Endodermal cell (in vitro differentiated cells): ENCODE measurements around the gene BMI1. TPM values are rescaled to one million over a fixed set of nuclear protein-coding genes. Genes with fewer than 3 reads are reported as not detected.
"Not testable (repeated sequence)": the region's sequence is repeated elsewhere in the genome, so short reads cannot be mapped to it uniquely, and the experiment has no call there.

Experiments used
- DNase-seq: peaks from one replicate; pipeline ENCODE4 v3.0.0-alpha.2; 2017
- H3K27ac ChIP-seq: 2 replicates; pipeline ENCODE4 v1.5.1; 2013; ENCODE audit warnings: mild to moderate bottlenecking, low read depth, low read length, moderate library complexity
- H3K27me3 ChIP-seq: 2 replicates; pipeline ENCODE4 v1.6.1; 2013; ENCODE audit warnings: mild to moderate bottlenecking, low read length, moderate library complexity; ENCODE audit not compliant: insufficient read depth, control insufficient read depth, poor library complexity, severe bottlenecking
- H3K36me3 ChIP-seq: 2 replicates; pipeline ENCODE4 v1.7.0; 2013; ENCODE audit warnings: mild to moderate bottlenecking, low read length, moderate library complexity; ENCODE audit not compliant: control insufficient read depth, insufficient read depth
- H3K4me1 ChIP-seq: one replicate; pipeline ENCODE4 v1.7.0; 2013; ENCODE audit warnings: low read length; ENCODE audit not compliant: control insufficient read depth, insufficient read depth
- H3K4me3 ChIP-seq: 2 replicates; pipeline ENCODE4 v1.5.1; 2013; ENCODE audit warnings: mild to moderate bottlenecking, low read length, moderate library complexity
- H3K9ac ChIP-seq: 2 replicates; pipeline ENCODE4 v1.6.1; 2013; ENCODE audit warnings: mild to moderate bottlenecking, low read length, moderate library complexity; ENCODE audit not compliant: poor library complexity, severe bottlenecking; ENCODE audit errors: extremely low read depth
- H3K9me3 ChIP-seq: 2 replicates; pipeline ENCODE4 v1.6.1; 2013; ENCODE audit warnings: mild to moderate bottlenecking, low read length, moderate library complexity; ENCODE audit not compliant: control insufficient read depth
- H3K27ac Mint-ChIP-seq: 2 replicates; pipeline ENCODE4 v1.8.0; 2020; ENCODE audit warnings: mixed read lengths
- H3K27me3 Mint-ChIP-seq: 2 replicates; pipeline ENCODE4 v1.8.0; 2021; ENCODE audit warnings: mild to moderate bottlenecking, mixed read lengths; ENCODE audit not compliant: insufficient read depth
- H3K36me3 Mint-ChIP-seq: 2 replicates; pipeline ENCODE4 v1.8.0; 2020; ENCODE audit warnings: low read depth, mixed read lengths
- H3K4me1 Mint-ChIP-seq: 2 replicates; pipeline ENCODE4 v1.8.0; 2020; ENCODE audit warnings: mixed read lengths
- H3K4me3 Mint-ChIP-seq: 2 replicates; pipeline ENCODE4 v1.8.0; 2020; ENCODE audit warnings: mild to moderate bottlenecking, moderate library complexity, mixed read lengths
- H3K9me3 Mint-ChIP-seq: 2 replicates; pipeline ENCODE4 v1.8.0; 2020; ENCODE audit warnings: mild to moderate bottlenecking, mixed read lengths
- WGBS, 2 experiments: methylation state at CpG; one replicate each; pipeline versions ENCODE4 v1.1.5 to v1.1.7; 2013; ENCODE audit warnings: missing lambda C conversion rate in 2 of 2, mixed read lengths in 1 of 2; ENCODE audit not compliant: insufficient coverage in 1 of 2, insufficient read length in 1 of 2; 5-methylcytosine and 5-hydroxymethylcytosine counted together
- total RNA-seq, 2 donors: library from RNA; stranded (reverse); fragmentation: NEBNext Ultra II Directional in 1 of 2; extraction: Animal tissue kit (Norgen Biotek cat#: 25700) in 1 of 2; gene quantifications; 2 replicates in 1 of 2; 3 replicates in 1 of 2; pipeline ENCODE4 v1.2.1, GENCODE V29; 2021
- TF ChIP-seq, protein P1 (sequence below): fragments of 200-600 bp; sonication (generic); conservative IDR thresholded peaks from 2 replicates; pipeline ENCODE4 v1.5.0; 2021; ENCODE audit warnings: antibody characterized with exemption, mild to moderate bottlenecking

Gene BMI1
- total RNA-seq, 2 donors from 2014 or later: 12.2 to 15.5 TPM

DNA sequence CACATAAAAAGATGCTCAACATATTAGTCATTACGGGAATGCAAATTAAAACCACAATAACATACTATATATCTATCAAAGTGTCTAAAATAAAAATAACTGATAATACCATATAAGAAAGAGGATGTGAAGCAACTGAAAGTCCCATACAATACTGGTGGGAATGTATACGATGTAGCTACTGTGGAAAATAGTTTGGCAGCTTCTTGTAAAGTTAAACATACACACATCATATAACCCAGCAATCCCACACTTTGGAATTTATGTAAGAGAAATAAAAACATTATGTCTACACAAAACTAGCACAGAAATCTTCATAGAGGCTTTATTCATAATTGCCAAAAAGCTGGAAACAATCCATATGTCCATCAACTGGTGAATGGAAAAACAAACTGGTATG lies 15.2 kb upstream of the BMI1 start:
- H3K36me3 Mint-ChIP-seq: no peaks in the 10 kb centered on the region
- no peak for DNase-seq
- no peak overlapping the region for H3K4me3 Mint-ChIP-seq
- peaks cover 13% of the 10 kb centered on the region for H3K27me3 Mint-ChIP-seq
- Histone ChIP-seq H3K9me3 (no peaks in the 10 kb centered on the region), H3K9ac (no peak overlapping the region), H3K27me3 (peaks cover 2% of the 10 kb centered on the region), H3K27ac (no peak overlapping the region), H3K4me3 (no peak overlapping the region), H3K36me3 (no peaks in the 10 kb centered on the region), H3K4me1 (no peaks in the 10 kb centered on the region)
- TF ChIP-seq, protein P1, sequence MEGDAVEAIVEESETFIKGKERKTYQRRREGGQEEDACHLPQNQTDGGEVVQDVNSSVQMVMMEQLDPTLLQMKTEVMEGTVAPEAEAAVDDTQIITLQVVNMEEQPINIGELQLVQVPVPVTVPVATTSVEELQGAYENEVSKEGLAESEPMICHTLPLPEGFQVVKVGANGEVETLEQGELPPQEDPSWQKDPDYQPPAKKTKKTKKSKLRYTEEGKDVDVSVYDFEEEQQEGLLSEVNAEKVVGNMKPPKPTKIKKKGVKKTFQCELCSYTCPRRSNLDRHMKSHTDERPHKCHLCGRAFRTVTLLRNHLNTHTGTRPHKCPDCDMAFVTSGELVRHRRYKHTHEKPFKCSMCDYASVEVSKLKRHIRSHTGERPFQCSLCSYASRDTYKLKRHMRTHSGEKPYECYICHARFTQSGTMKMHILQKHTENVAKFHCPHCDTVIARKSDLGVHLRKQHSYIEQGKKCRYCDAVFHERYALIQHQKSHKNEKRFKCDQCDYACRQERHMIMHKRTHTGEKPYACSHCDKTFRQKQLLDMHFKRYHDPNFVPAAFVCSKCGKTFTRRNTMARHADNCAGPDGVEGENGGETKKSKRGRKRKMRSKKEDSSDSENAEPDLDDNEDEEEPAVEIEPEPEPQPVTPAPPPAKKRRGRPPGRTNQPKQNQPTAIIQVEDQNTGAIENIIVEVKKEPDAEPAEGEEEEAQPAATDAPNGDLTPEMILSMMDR: no peak
- no peaks in the 10 kb centered on the region for H3K9me3 Mint-ChIP-seq
- no CpG with 5 or more reads among the region's 2 CpGs for WGBS, 2 experiments
- no peaks in the 10 kb centered on the region for H3K4me1 Mint-ChIP-seq
- H3K27ac Mint-ChIP-seq: no peak overlapping the region

DNA sequence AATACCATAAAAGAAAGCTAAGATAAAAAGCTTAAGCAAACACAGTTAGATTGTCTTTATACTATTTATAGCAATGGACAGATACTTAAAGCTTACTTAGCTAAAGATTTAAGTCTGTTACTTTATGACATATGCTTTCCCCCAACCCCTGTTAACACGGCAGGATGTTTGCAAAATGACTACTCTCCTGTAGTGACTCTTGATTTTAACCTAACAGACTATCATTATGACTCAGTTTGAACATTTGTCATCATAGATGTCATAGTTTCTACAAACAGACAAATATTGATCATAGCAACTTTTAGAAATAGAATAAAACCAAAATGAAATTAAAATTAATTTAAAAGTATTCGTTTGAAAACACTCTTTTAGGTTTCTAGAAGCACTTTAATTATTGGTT lies 12.5 kb upstream of the BMI1 start:
- H3K27ac ChIP-seq: no peak overlapping the region
- H3K36me3 Mint-ChIP-seq: no peaks in the 10 kb centered on the region
- TF ChIP-seq, protein P1: no peak
- no peak overlapping the region for H3K9ac ChIP-seq
- no peaks in the 10 kb centered on the region for H3K9me3 Mint-ChIP-seq
- no peaks in the 10 kb centered on the region for H3K4me1 ChIP-seq
- H3K27me3 ChIP-seq: peaks cover 10% of the 10 kb centered on the region
- no peaks in the 10 kb centered on the region for H3K4me1 Mint-ChIP-seq
- WGBS, 2 experiments: 90% methylated on average over 1 of the region's 2 CpGs; no CpG with 5 or more reads in 1 of the 2 experiments
- DNase-seq: no peak
- H3K4me3 Mint-ChIP-seq: no peak overlapping the region
- no peak overlapping the region for H3K4me3 ChIP-seq
- no peak overlapping the region for H3K27ac Mint-ChIP-seq
- H3K9me3 ChIP-seq: no peaks in the 10 kb centered on the region
- no peaks in the 10 kb centered on the region for H3K36me3 ChIP-seq
- peaks cover 35% of the 10 kb centered on the region for H3K27me3 Mint-ChIP-seq

DNA sequence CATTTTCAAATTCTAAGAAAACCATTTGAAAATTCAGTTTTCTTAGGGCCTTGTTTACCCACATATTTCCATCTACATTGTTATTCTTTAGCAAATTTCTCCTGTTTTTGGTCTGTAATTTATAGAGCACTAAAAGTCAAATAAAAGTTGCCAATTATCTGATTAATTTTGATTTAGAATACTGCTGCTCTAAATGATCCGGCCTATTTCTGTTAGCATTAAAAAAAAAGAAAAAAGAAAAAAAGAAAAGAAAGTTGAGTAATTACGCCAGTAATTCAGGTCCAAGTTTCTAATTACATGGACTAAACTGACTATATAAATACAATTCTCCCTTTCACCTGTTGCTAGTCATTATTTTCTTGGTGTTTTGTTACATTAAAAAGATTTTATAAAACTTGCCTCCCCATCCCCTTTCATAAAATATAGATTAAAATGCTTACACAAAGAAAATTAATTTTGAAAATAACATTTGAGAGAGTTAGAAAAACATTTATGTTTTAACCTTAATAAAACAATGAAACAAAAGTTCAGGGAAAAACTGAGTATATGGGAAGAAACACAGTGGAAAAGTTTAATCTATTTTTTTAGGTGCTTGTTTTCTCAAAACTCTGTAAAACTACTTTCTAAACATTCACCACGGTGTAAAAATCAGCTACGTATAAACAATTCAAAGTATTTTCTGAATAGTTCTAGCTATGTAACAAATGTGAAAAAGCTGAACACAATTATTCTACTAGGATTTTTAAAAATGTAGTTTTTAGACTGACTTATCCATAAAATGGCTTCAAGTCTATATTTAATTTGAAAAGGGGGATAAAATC lies 11.5 kb upstream of the BMI1 start:
- Mint-ChIP-seq H3K9me3 (no peaks in the 10 kb centered on the region), H3K27ac (no peak overlapping the region), H3K4me3 (no peak overlapping the region), H3K27me3 (peaks cover 45% of the 10 kb centered on the region), H3K36me3 (no peaks in the 10 kb centered on the region), H3K4me1 (no peaks in the 10 kb centered on the region)
- Histone ChIP-seq H3K9me3 (no peaks in the 10 kb centered on the region), H3K4me3 (no peak overlapping the region), H3K36me3 (no peaks in the 10 kb centered on the region), H3K27ac (no peak overlapping the region), H3K27me3 (peaks cover 20% of the 10 kb centered on the region), H3K9ac (no peak overlapping the region), H3K4me1 (no peaks in the 10 kb centered on the region)
- 80 to 83% methylated on average over 1 to 2 of the region's 4 CpGs for WGBS, 2 experiments
- TF ChIP-seq, protein P1: no peak
- no peak for DNase-seq

DNA sequence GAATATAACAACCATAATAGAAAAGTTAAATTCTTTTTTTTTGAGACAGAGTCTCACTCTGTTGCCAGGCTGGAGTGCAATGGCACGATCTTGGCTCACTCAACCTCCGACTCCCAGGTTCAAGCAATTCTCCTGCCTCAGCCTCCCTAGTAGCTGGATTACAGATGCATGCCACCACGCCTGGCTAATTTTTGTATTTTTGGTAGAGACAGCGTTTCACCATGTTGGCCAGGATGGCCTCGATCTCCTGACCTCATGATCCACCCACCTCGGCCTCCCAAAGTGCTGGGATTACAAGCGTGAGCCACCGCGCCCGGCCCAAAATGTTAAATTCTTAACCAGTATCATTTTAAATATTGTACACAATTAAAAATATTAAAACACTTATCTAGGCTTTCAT lies 10.9 kb upstream of the BMI1 start:
- H3K9me3 Mint-ChIP-seq, H3K27ac ChIP-seq, H3K4me1 Mint-ChIP-seq, H3K27ac Mint-ChIP-seq, H3K4me3 Mint-ChIP-seq, H3K9ac ChIP-seq, H3K36me3 ChIP-seq, H3K4me3 ChIP-seq, H3K9me3 ChIP-seq, H3K36me3 Mint-ChIP-seq, H3K4me1 ChIP-seq, DNase-seq: not testable (repeated sequence)
- H3K27me3 ChIP-seq: peaks cover 26% of the 10 kb centered on the region
- peaks cover 50% of the 10 kb centered on the region for H3K27me3 Mint-ChIP-seq
- WGBS, 2 experiments: 89 to 91% methylated on average over 5 to 7 of the region's 10 CpGs
